ENCODE results near the gene ALG1L2. TPM values are rescaled to one million over a fixed set of nuclear protein-coding genes. Genes with fewer than 3 reads are reported as not detected.
"Not testable (repeated sequence)": the region's sequence is repeated elsewhere in the genome, so short reads cannot be mapped to it uniquely, and the experiment has no call there.

The ALG1L2 gene
- total and polyA plus RNA-seq, 4 donors: 0.89 to 2.5 (median 1.5) TPM

DNA sequence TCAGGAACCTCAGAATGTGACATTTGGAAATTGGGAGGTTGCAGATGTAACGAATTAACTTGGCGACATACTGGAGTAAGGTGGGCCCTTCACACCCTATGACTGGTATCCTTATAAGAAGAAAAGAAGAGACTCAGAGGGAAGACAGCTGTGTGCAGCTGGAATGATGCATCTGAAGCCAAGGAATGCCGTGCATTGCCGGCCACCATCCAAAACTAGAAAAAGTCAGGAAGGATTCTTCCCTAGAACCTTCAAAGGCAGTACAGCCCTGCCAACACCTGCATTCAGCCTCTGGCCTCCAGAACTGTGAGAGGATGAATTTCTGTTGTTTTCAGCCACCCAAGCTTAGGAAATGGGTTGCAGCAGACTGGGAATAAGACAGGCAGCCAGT is 23.4 kb upstream of the ALG1L2 start:
- DNase-seq (ENCODE audit: low read depth in 4 of 6, low spot score in 6 of 6); H3K27me3 ChIP-seq (ENCODE audit: control insufficient read depth, insufficient read depth, low read length); H3K4me1 ChIP-seq (ENCODE audit: control insufficient read depth, insufficient read depth, low read length); H3K9me3 ChIP-seq (ENCODE audit: control insufficient read depth, insufficient read depth, low read length); H3K4me3 ChIP-seq (ENCODE audit: low read depth, low read length); H3K27ac ChIP-seq (ENCODE audit: low read depth, low read length); H3K36me3 ChIP-seq (ENCODE audit: control insufficient read depth, insufficient read depth, low read length): not testable (repeated sequence)
- no CpG with 5 or more reads among the region's 4 CpGs for WGBS (ENCODE audit: insufficient coverage)

DNA sequence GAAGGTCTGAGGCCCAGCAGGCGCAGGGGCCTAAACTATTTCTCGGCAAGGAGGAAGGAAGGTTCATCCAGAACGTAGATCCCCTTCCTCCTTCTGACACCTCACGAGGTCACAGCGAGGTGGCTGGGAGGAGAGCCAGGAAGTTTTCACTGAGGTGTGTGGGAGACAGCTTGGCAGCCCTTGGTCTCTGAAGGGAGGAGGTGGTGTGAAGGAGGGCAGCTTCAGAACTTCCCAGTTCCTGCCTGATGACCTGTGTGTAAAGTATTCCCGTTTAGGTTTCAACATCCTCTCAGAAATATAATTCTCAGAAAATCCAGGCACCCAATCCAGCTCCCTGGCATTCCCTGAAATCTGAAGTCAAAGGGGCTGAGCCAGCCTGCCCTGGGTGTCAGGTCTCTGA is 22.9 kb upstream of the ALG1L2 start:
- H3K4me3 ChIP-seq (ENCODE audit: low read depth, low read length); H3K27me3 ChIP-seq (ENCODE audit: control insufficient read depth, insufficient read depth, low read length); H3K27ac ChIP-seq (ENCODE audit: low read depth, low read length); H3K9me3 ChIP-seq (ENCODE audit: control insufficient read depth, insufficient read depth, low read length); DNase-seq (ENCODE audit: low read depth in 4 of 6, low spot score in 6 of 6); H3K4me1 ChIP-seq (ENCODE audit: control insufficient read depth, insufficient read depth, low read length); H3K36me3 ChIP-seq (ENCODE audit: control insufficient read depth, insufficient read depth, low read length): not testable (repeated sequence)
- no CpG with 5 or more reads among the region's 6 CpGs for WGBS (ENCODE audit: insufficient coverage)

DNA sequence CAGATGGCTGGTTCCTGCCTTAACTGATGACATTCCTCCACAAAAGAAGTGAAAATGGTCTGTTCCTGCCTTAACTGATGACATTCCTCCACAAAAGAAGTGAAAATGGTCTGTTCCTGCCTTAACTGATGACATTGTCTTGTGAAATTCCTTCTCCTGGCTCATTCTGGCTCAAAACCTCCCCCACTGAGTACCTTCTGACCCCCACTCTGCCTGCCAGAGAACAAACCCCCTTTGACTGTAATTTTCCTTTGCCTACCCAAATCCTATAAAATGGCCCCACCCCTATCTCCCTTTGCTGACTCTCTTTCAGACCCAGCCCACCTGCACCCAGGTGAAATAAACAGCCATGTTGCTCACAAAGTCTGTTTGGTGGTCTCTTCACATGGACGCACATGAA is 22.5 kb upstream of the ALG1L2 start:
- not testable (repeated sequence) for H3K27me3 ChIP-seq (ENCODE audit: control insufficient read depth, insufficient read depth, low read length); H3K9me3 ChIP-seq (ENCODE audit: control insufficient read depth, insufficient read depth, low read length); H3K4me1 ChIP-seq (ENCODE audit: control insufficient read depth, insufficient read depth, low read length); DNase-seq (ENCODE audit: low read depth in 4 of 6, low spot score in 6 of 6); H3K36me3 ChIP-seq (ENCODE audit: control insufficient read depth, insufficient read depth, low read length); H3K4me3 ChIP-seq (ENCODE audit: low read depth, low read length); H3K27ac ChIP-seq (ENCODE audit: low read depth, low read length)
- WGBS (ENCODE audit: insufficient coverage): no CpG with 5 or more reads among the region's 1 CpG

DNA sequence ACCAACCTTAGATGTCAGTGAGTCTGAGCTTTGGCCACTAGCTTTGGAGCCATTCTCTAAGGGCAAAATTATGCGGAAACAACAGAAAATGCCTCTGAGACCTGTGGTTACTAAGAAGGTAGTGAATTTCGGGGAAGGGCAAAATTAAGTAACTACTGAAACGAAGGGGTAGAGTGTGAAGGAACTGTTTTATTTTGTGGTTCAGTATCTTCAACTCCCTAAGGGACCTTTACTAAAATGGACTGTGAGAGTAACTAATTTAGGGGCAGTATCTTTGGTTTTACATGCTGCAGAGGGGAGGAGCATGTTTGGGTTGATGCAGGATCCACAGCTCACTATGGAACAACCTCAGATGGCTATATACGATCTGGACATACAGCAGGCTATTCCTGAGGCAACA is 8.0 kb upstream of the ALG1L2 start:
- Histone ChIP-seq H3K27ac (ENCODE audit: low read depth, low read length) (no peak overlapping the region), H3K36me3 (ENCODE audit: control insufficient read depth, insufficient read depth, low read length) (no peaks in the 10 kb centered on the region), H3K27me3 (ENCODE audit: control insufficient read depth, insufficient read depth, low read length) (no peaks in the 10 kb centered on the region), H3K4me3 (ENCODE audit: low read depth, low read length) (no peak overlapping the region), H3K4me1 (ENCODE audit: control insufficient read depth, insufficient read depth, low read length) (no peaks in the 10 kb centered on the region), H3K9me3 (ENCODE audit: control insufficient read depth, insufficient read depth, low read length) (peaks cover 2% of the 10 kb centered on the region)
- no CpG with 5 or more reads among the region's 4 CpGs for WGBS (ENCODE audit: insufficient coverage)
- DNase-seq (ENCODE audit: low read depth in 4 of 6, low spot score in 6 of 6): no peak

DNA sequence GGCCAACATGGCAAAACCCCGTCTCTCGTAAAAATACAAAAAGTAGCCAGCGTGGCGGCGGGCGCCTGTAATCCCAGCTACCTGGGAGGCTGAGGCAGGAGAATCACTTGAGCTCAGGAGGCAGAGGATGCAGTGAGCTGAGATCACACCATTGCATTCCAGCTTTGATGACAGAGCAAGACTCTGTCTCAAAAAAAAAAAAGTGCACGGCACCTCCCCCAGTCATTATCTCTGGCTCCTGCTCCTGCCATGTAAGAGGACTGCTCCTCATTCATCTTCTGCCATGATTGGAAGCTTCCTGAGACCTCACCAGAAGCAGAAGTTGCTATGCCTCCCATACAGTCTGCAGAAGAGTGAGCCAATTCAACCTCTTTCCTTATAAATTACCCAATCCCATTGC is 4.0 kb upstream of the ALG1L2 start:
- WGBS (ENCODE audit: insufficient coverage): no CpG with 5 or more reads among the region's 7 CpGs
- Histone ChIP-seq H3K27ac (ENCODE audit: low read depth, low read length) (no peak overlapping the region), H3K4me1 (ENCODE audit: control insufficient read depth, insufficient read depth, low read length) (no peaks in the 10 kb centered on the region), H3K4me3 (ENCODE audit: low read depth, low read length) (no peak overlapping the region), H3K9me3 (ENCODE audit: control insufficient read depth, insufficient read depth, low read length) (no peaks in the 10 kb centered on the region), H3K36me3 (ENCODE audit: control insufficient read depth, insufficient read depth, low read length) (no peaks in the 10 kb centered on the region), H3K27me3 (ENCODE audit: control insufficient read depth, insufficient read depth, low read length) (no peaks in the 10 kb centered on the region)
- DNase-seq (ENCODE audit: low read depth in 4 of 6, low spot score in 6 of 6): no peak

DNA sequence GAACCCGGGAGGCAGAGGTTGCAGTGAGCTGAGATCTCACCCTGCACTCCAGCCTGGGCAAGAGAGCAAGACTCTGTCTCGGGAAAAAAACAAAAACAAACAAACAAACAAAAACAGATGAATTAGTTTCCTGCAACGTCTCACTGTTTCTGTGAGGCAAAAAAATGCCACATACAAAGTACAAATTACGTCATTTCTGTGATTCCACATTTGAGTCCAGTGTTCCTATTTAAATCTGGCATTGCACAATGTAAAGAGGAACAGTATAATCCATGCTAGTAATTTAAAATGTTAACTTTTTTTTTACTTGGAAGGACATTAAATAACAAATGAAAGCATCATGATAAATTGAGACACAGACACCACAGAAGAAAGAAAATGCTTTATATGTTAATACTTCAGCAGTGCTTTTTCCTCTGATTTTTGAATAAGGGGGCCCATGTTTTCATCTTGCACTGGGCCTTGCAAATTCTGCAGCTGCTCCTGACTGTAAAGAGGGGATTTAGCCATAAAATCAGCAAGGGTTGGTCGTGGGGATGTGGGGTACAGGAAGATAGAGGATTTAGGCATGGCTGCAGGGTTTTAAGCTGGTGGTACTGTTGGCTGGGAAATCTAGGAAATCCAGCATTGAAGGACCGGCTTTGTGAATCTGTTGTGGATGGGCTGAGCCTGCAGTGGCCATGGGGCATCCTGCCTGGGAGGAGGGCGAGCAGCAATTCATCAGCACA is 1.9 kb downstream of the ALG1L2 start:
- H3K36me3 ChIP-seq (ENCODE audit: control insufficient read depth, insufficient read depth, low read length); H3K27me3 ChIP-seq (ENCODE audit: control insufficient read depth, insufficient read depth, low read length); H3K27ac ChIP-seq (ENCODE audit: low read depth, low read length); DNase-seq (ENCODE audit: low read depth in 4 of 6, low spot score in 6 of 6); H3K4me1 ChIP-seq (ENCODE audit: control insufficient read depth, insufficient read depth, low read length); H3K4me3 ChIP-seq (ENCODE audit: low read depth, low read length); H3K9me3 ChIP-seq (ENCODE audit: control insufficient read depth, insufficient read depth, low read length): not testable (repeated sequence)
- 20% methylated on average over 1 of the region's 7 CpGs for WGBS (ENCODE audit: insufficient coverage)

DNA sequence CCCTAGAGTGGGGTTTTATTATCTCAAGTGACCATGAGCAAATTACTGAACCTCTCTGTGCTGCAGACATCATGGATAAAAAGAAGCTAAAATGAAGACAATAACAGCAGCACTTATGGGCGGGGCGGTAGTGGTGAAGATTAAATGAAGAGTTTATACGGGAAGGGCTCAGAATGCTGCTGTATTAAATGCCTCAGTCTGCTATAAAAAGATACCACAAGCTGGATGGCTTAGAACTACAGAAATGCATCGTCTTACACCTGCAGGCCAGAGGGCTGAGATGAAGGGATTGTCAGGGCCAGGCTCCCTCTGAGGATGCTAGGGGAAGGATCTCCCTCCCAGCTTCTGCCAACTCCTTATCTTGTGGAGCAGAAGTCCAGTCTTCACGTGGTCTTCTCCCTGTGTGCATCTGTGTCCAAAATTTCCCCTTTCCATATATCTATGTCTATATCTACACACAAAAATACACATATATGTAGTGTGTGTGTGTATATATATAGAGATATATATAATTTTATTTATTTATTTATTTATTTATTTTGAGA is 2.9 kb downstream of the ALG1L2 start:
- Histone ChIP-seq H3K27me3 (ENCODE audit: control insufficient read depth, insufficient read depth, low read length) (no peaks in the 10 kb centered on the region), H3K27ac (ENCODE audit: low read depth, low read length) (no peak overlapping the region), H3K4me3 (ENCODE audit: low read depth, low read length) (no peak overlapping the region), H3K36me3 (ENCODE audit: control insufficient read depth, insufficient read depth, low read length) (no peaks in the 10 kb centered on the region), H3K4me1 (ENCODE audit: control insufficient read depth, insufficient read depth, low read length) (no peaks in the 10 kb centered on the region), H3K9me3 (ENCODE audit: control insufficient read depth, insufficient read depth, low read length) (no peaks in the 10 kb centered on the region)
- WGBS (ENCODE audit: insufficient coverage): no CpG with 5 or more reads among the region's 5 CpGs
- DNase-seq (ENCODE audit: low read depth in 4 of 6, low spot score in 6 of 6): no peak

DNA sequence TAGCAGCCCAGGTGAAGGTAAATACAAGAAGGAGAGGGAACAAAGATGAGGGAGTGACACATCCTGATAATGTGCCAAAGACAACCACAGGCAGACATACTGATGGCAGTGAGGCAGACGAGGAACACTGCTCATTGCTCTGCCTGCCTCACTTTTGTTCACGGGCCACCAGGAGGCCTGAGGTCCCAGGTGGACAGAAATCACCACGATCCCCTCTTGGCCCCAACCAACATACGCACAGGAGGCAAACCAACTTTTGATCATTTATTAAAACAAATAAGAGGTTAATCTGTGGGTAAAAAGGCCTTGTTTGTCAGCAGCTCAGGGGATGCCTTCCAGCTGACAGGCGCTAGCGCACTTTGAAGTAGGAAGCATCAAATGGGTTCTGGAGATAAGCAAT is 4.2 kb downstream of the ALG1L2 start:
- H3K27ac ChIP-seq (ENCODE audit: low read depth, low read length): no peak overlapping the region
- H3K4me1 ChIP-seq (ENCODE audit: control insufficient read depth, insufficient read depth, low read length): no peaks in the 10 kb centered on the region
- no peak for DNase-seq (ENCODE audit: low read depth in 4 of 6, low spot score in 6 of 6)
- no peaks in the 10 kb centered on the region for H3K27me3 ChIP-seq (ENCODE audit: control insufficient read depth, insufficient read depth, low read length)
- WGBS (ENCODE audit: insufficient coverage): no CpG with 5 or more reads among the region's 6 CpGs
- no peaks in the 10 kb centered on the region for H3K36me3 ChIP-seq (ENCODE audit: control insufficient read depth, insufficient read depth, low read length)
- H3K4me3 ChIP-seq (ENCODE audit: low read depth, low read length): no peak overlapping the region
- no peaks in the 10 kb centered on the region for H3K9me3 ChIP-seq (ENCODE audit: control insufficient read depth, insufficient read depth, low read length)

DNA sequence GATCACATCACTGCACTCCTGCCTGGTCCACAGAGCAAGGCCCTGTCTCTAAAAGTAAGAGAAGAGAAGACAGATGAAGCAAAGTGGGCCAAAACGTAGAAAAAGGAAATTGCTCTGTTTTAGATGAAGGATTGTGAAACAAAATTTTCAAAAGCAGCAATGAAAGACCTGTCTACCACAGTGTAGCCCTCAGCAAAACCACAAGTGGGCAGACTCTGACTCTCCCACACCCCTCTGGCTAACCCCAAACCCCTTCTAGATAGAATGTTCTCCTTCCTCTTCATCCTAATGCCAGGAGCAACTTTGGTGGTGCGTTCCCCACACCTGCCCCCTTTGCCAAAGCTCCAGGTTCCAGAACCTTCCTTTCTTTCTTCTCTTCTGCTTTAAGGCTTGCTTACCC is 5.0 kb downstream of the ALG1L2 start:
- H3K27ac ChIP-seq (ENCODE audit: low read depth, low read length); H3K4me1 ChIP-seq (ENCODE audit: control insufficient read depth, insufficient read depth, low read length); DNase-seq (ENCODE audit: low read depth in 4 of 6, low spot score in 6 of 6); H3K27me3 ChIP-seq (ENCODE audit: control insufficient read depth, insufficient read depth, low read length); H3K36me3 ChIP-seq (ENCODE audit: control insufficient read depth, insufficient read depth, low read length); H3K9me3 ChIP-seq (ENCODE audit: control insufficient read depth, insufficient read depth, low read length); H3K4me3 ChIP-seq (ENCODE audit: low read depth, low read length): not testable (repeated sequence)
- WGBS (ENCODE audit: insufficient coverage): no CpG with 5 or more reads among the region's 2 CpGs

DNA sequence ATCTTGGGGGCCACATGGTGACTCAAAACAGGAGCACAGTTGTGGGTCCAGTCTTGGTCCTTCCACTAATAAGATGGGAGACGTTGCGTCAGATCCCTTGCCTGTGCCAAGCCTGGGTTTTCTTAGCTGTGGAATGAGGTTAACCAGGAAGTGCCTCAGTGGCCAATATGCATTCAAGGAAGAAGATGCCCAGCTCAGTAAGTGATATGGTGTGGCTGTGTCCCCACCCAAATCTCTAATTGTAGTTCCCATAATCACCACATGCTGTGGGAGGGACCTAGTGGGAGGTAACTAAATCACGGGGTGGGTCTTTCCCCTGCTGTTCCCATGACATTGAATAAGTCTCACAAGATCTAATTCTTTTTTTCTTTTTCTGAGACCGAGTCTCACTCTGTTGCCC is 6.4 kb downstream of the ALG1L2 start:
- no peaks in the 10 kb centered on the region for H3K36me3 ChIP-seq (ENCODE audit: control insufficient read depth, insufficient read depth, low read length)
- no peaks in the 10 kb centered on the region for H3K4me1 ChIP-seq (ENCODE audit: control insufficient read depth, insufficient read depth, low read length)
- no peak overlapping the region for H3K4me3 ChIP-seq (ENCODE audit: low read depth, low read length)
- no peak overlapping the region for H3K27ac ChIP-seq (ENCODE audit: low read depth, low read length)
- WGBS (ENCODE audit: insufficient coverage): 63% methylated on average over 3 of the region's 4 CpGs
- H3K27me3 ChIP-seq (ENCODE audit: control insufficient read depth, insufficient read depth, low read length): no peaks in the 10 kb centered on the region
- peak in 1 of 6 donors; percentile 0 for DNase-seq (ENCODE audit: low read depth in 4 of 6, low spot score in 6 of 6)
- no peaks in the 10 kb centered on the region for H3K9me3 ChIP-seq (ENCODE audit: control insufficient read depth, insufficient read depth, low read length)
